ENCODE data around the gene CLBA1. TPM values are rescaled to one million over a fixed set of nuclear protein-coding genes. Genes with fewer than 3 reads are reported as not detected.

CLBA1 gene
- 4.7 TPM for total RNA-seq

GRCh38 chr14:104985675-104986486 is at the start of gene CLBA1:
CLBA1 (plus strand) TSS chr14:104985788; CDS start chr14:104986432, 644 bp downstream.
- DNase-seq (ENCODE audit: extremely low spot score in 2 of 2) = no peak
- peak within 1 kb of the TSS; percentile 75 to 84 for H3K4me3 ChIP-seq
- no peaks in the 10 kb centered on the region for H3K27me3 ChIP-seq
- intact Hi-C loops (cut with DNase I) = loop anchor here (10.0 kb wide), 1 partner anchor 191 kb away; the partner anchor contains the start of gene AKT1
- H3K9me3 ChIP-seq = no peaks in the 10 kb centered on the region
- no peaks in the 10 kb centered on the region for H3K36me3 ChIP-seq
- TF ChIP-seq POLR2A (IDR thresholded peaks at IDR 0.05) (peak in 1 of 2 donors; percentile 18), POLR2AphosphoS5 (IDR thresholded peaks at IDR 0.05; ENCODE audit: insufficient read depth in 1 of 2, low read depth in 1 of 2) (peak in 1 of 2 donors; percentile 7), CTCF (IDR thresholded peaks at IDR 0.05) (no peak)
- peak within 1 kb of the TSS; percentile 68 for H3K27ac ChIP-seq
- peaks cover 20% of the 10 kb centered on the region for H3K4me1 ChIP-seq

DNA sequence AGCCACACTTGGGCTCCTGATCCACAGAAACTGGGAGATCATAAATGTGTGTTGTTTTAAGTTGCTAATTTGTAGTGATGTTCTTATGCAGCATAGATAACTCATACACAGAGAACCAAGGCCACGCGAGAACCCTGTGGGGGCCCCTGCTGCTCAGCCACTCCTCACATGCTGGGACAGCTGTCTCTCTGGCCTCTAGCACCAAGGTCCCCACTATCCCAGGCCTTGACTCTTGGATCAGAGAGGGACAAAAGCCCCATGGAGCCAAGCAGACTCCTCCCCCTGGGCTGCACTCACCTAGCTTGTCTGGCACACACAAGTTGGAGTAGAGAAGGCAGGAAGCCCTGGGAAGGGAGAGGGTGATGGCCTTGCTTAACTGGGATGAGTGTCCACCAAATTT is 49.6 kb upstream of the CLBA1 start:
- Histone ChIP-seq H3K4me1 (peaks cover 30% of the 10 kb centered on the region), H3K4me3 (no peak overlapping the region), H3K36me3 (peaks cover 0 to 21% of the 10 kb centered on the region in 2 donors), H3K9me3 (no peaks in the 10 kb centered on the region), H3K27ac (no peak overlapping the region), H3K27me3 (no peaks in the 10 kb centered on the region)
- intact Hi-C loops (cut with DNase I) = no loop called here
- TF ChIP-seq POLR2A (IDR thresholded peaks at IDR 0.05) (no peak), CTCF (IDR thresholded peaks at IDR 0.05) (no peak), POLR2AphosphoS5 (IDR thresholded peaks at IDR 0.05; ENCODE audit: insufficient read depth in 1 of 2, low read depth in 1 of 2) (no peak)
- DNase-seq (ENCODE audit: extremely low spot score in 2 of 2) = no peak

- TF ChIP-seq POLR2AphosphoS5 (IDR thresholded peaks at IDR 0.05; ENCODE audit: insufficient read depth in 1 of 2, low read depth in 1 of 2) (no peak), CTCF (IDR thresholded peaks at IDR 0.05) (no peak), POLR2A (IDR thresholded peaks at IDR 0.05) (no peak)
- Histone ChIP-seq H3K4me3 (no peak overlapping the region), H3K27me3 (no peaks in the 10 kb centered on the region), H3K9me3 (no peaks in the 10 kb centered on the region), H3K36me3 (peaks cover 0 to 27% of the 10 kb centered on the region in 2 donors), H3K4me1 (peaks cover 30% of the 10 kb centered on the region), H3K27ac (no peak overlapping the region)
- DNase-seq (ENCODE audit: extremely low spot score in 2 of 2) = no peak
- intact Hi-C loops (cut with DNase I) = no loop called here
Observed at GRCh38 chr14:104936361-104937155, 49.0 kb upstream of the CLBA1 start.

- H3K27ac ChIP-seq = no peak overlapping the region
- no peaks in the 10 kb centered on the region for H3K9me3 ChIP-seq
- no peak for DNase-seq (ENCODE audit: extremely low spot score in 2 of 2)
- peaks cover 24% of the 10 kb centered on the region for H3K4me1 ChIP-seq
- intact Hi-C loops (cut with DNase I) = no loop called here
- TF ChIP-seq POLR2AphosphoS5 (IDR thresholded peaks at IDR 0.05; ENCODE audit: insufficient read depth in 1 of 2, low read depth in 1 of 2) (no peak), CTCF (IDR thresholded peaks at IDR 0.05) (no peak), POLR2A (IDR thresholded peaks at IDR 0.05) (no peak)
- no peak overlapping the region for H3K4me3 ChIP-seq
- peaks cover 0 to 31% of the 10 kb centered on the region in 2 donors for H3K36me3 ChIP-seq
- H3K27me3 ChIP-seq = no peaks in the 10 kb centered on the region
Observed at GRCh38 chr14:104937161-104937560, 48.4 kb upstream of the CLBA1 start.

Measured in vagina (tissue), 2 donors.